Mesothelial cell of epicardium (in vitro differentiated cells): ENCODE results near the gene LRRC3. TPM values are rescaled to one million over a fixed set of nuclear protein-coding genes. Genes with fewer than 3 reads are reported as not detected.
A peak's percentile ranks its signal among the peaks of the same experiment; 100 is the strongest.

Source experiments
- DNase-seq, 2 experiments: peaks; one replicate each; pipeline ENCODE4 v3.0.0; 2021; ENCODE audit warnings: low spot score in 2 of 2; ENCODE audit not compliant: unreplicated experiment in 2 of 2
- H3K27ac Mint-ChIP-seq: 2 replicates; pipeline ENCODE4 v1.8.0; 2021; ENCODE audit warnings: mixed read lengths
- H3K27me3 Mint-ChIP-seq: 2 replicates; pipeline ENCODE4 v1.8.0; 2021; ENCODE audit warnings: low read depth, mixed read lengths
- H3K36me3 Mint-ChIP-seq: 2 replicates; pipeline ENCODE4 v1.8.0; 2021; ENCODE audit warnings: mixed read lengths
- H3K4me1 Mint-ChIP-seq: 2 replicates; pipeline ENCODE4 v1.8.0; 2021; ENCODE audit warnings: mixed read lengths
- H3K4me3 Mint-ChIP-seq: 2 replicates; pipeline ENCODE4 v1.8.0; 2021; ENCODE audit warnings: mild to moderate bottlenecking, moderate library complexity, mixed read lengths
- H3K9me3 Mint-ChIP-seq: 2 replicates; pipeline ENCODE4 v1.8.0; 2021; ENCODE audit warnings: mixed read lengths
- total RNA-seq: library from RNA; stranded (reverse); gene quantifications from 3 replicates; pipeline ENCODE4 v1.2.1, GENCODE V29; 2021
- TF ChIP-seq, protein P1 (sequence below): fragments of 200-600 bp; sonication (generic); IDR thresholded peaks from one replicate; pipeline ENCODE4 v1.5.0; 2021; ENCODE audit warnings: antibody characterized with exemption; ENCODE audit not compliant: unreplicated experiment

LRRC3 gene
- total RNA-seq, 1 donor from 2014 or later, result 11.8 TPM

DNA sequence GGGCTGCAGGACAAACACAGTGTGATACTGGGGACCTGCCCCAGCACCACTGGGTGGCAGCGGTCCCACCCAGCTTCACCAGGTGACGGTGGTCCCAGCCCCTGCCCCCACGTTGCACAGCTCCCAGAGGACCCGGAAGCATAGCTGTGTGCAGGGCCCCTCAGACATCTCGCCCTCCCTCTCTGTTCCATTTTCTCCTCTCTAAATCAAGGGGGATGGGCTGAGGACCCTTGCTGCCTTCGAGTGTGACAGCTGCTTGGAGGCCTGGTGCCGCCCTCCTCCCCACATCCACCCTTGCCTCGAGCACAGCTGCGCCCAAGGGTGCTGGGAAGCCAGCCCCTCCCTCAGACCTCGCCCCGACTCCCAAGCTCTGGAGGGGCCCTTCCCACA is 16.1 kb upstream of the LRRC3 start:
- no peaks in the 10 kb centered on the region for H3K36me3 Mint-ChIP-seq
- no peak overlapping the region for H3K27ac Mint-ChIP-seq
- no peaks in the 10 kb centered on the region for H3K4me1 Mint-ChIP-seq
- DNase-seq, result peak in 1 of 2 experiments; percentile 14
- no peaks in the 10 kb centered on the region for H3K9me3 Mint-ChIP-seq
- no peak overlapping the region for H3K4me3 Mint-ChIP-seq
- TF ChIP-seq, protein P1, sequence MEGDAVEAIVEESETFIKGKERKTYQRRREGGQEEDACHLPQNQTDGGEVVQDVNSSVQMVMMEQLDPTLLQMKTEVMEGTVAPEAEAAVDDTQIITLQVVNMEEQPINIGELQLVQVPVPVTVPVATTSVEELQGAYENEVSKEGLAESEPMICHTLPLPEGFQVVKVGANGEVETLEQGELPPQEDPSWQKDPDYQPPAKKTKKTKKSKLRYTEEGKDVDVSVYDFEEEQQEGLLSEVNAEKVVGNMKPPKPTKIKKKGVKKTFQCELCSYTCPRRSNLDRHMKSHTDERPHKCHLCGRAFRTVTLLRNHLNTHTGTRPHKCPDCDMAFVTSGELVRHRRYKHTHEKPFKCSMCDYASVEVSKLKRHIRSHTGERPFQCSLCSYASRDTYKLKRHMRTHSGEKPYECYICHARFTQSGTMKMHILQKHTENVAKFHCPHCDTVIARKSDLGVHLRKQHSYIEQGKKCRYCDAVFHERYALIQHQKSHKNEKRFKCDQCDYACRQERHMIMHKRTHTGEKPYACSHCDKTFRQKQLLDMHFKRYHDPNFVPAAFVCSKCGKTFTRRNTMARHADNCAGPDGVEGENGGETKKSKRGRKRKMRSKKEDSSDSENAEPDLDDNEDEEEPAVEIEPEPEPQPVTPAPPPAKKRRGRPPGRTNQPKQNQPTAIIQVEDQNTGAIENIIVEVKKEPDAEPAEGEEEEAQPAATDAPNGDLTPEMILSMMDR, result no peak
- H3K27me3 Mint-ChIP-seq, result no peaks in the 10 kb centered on the region

DNA sequence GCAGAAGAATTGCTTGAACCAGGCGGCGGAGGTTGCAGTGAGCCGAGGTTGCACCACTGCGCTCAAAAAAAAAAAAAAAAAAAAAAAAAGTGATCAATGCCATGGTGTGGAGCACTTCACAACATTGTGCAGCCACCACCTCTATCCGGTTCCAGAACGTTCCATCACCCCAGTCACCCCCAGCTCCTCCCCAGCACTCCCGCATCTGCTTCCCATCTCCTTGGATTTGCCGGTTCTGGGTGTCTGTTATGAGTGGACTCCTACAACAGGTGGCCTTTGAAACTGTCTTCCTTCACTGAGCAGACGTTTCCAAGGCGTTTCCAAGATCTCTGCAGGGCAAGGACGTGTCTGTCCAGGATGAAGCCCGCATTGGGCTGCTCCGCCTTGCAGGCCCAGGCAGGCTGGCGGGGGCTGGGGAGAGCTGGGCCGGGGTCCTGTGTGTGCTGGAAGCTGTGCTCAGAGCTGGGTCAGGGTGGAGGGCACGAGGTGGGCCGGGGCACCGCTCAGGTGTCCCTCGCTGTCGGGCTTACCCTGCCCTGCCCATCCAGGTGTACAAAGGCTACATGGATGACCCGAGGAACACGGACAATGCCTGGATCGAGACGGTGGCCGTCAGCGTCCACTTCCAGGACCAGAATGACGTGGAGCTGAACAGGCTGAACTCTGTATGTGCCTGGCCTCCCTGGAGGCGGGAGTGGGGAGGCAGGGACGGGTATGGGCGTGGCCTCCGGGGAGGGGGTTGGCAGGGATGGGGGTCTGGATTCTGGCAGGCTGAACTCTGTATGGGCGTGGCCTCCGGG is 14.9 kb upstream of the LRRC3 start:
- Mint-ChIP-seq H3K36me3 (no peaks in the 10 kb centered on the region), H3K27me3 (no peaks in the 10 kb centered on the region), H3K4me1 (peaks cover 7% of the 10 kb centered on the region), H3K4me3 (no peak overlapping the region), H3K27ac (no peak overlapping the region), H3K9me3 (no peaks in the 10 kb centered on the region)
- TF ChIP-seq, protein P1, result no peak
- peak in 1 of 2 experiments; percentile 10 for DNase-seq

DNA sequence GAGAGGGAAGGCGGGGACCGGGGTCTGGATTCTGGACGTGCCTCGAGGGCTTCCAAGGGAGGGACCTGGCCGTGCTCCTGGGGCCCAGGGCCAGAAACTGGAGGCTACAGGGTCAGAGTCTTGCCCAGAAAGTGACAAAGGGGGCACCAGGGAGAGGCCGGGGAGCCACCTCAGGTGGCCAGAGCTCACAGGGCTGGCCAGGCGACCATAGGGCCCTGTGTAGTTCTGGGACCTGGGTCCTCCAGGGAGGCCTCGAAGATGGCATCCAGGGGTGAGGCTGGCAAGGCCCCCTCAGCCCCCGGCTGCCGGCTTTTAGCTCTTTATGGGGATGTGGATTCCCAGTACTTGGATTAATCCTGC is 14.3 kb upstream of the LRRC3 start:
- no peaks in the 10 kb centered on the region for H3K9me3 Mint-ChIP-seq
- no peak overlapping the region for H3K27ac Mint-ChIP-seq
- peaks cover 8% of the 10 kb centered on the region for H3K4me1 Mint-ChIP-seq
- no peaks in the 10 kb centered on the region for H3K27me3 Mint-ChIP-seq
- DNase-seq, result peak in 1 of 2 experiments; percentile 14
- H3K4me3 Mint-ChIP-seq, result no peak overlapping the region
- H3K36me3 Mint-ChIP-seq, result no peaks in the 10 kb centered on the region
- TF ChIP-seq, protein P1, result no peak

DNA sequence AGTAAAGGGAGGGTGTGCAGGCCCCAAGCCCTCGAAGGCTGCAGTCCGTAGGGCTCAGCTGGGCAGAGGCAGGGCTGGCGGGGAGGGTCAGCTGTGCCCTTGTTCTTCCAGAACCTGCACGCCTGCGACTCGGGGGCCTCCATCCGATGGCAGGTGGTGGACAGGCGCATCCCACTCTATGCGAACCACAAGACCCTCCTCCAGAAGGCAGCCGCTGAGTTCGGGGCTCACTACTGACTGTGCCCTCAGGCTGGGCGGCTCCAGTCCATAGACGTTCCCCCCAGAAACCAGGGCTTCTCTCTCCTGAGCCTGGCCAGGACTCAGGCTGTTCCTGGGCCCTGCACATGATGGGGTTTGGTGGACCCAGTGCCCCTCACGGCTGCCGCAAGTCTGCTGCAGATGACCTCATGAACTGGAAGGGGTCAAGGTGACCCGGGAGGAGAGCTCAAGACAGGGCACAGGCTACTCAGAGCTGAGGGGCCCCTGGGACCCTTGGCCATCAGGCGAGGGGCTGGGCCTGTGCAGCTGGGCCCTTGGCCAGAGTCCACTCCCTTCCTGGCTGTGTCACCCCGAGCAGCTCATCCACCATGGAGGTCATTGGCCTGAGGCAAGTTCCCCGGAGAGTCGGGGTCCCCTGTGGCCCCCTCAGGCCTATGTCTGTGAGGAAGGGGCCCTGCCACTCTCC is 13.6 kb upstream of the LRRC3 start:
- H3K4me3 Mint-ChIP-seq, result no peak overlapping the region
- TF ChIP-seq, protein P1, result no peak

DNA sequence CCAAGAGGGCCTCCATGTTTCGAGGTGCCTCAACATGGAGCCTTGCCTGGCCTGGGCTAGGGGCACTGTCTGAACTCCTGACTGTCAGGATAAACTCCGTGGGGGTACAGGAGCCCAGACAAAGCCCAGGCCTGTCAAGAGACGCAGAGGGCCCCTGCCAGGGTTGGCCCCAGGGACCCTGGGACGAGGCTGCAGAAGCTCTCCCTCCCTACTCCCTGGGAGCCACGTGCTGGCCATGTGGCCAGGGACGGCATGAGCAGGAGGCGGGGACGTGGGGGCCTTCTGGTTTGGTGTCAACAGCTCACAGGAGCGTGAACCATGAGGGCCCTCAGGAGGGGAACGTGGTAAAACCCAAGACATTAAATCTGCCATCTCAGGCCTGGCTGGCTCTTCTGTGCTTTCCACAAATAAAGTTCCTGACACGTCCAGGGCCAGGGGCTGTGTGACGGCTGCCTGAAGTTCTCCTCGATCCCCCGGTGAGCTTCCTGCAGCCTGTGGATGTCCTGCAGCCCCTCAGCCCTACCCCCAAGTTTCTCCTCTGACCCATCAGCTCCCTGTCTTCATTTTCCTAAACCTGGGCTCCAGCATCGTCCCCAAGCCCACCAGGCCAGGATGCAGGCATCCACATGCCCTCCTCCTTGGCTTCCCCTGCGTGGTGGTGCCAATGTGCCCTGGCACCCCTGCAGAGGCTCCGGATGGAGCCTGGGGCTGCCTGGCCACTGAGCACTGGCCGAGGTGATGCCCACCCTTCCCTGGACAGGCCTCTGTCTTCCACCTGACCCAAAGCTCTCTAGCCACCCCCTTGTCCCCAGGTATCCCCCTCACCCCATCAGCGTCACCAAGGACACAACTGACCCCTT is 12.8 kb upstream of the LRRC3 start:
- DNase-seq, result peak in 1 of 2 experiments; percentile 11
- TF ChIP-seq, protein P1, result no peak
- no peaks in the 10 kb centered on the region for H3K9me3 Mint-ChIP-seq

More for the DNA sequence above, 13.6 kb upstream of the LRRC3 start:
- Mint-ChIP-seq H3K9me3 (no peaks in the 10 kb centered on the region), H3K27ac (no peak overlapping the region), H3K36me3 (no peaks in the 10 kb centered on the region), H3K27me3 (no peaks in the 10 kb centered on the region), H3K4me1 (peaks cover 8% of the 10 kb centered on the region)
- peak in 1 of 2 experiments; percentile 13 for DNase-seq

More for the DNA sequence above, 12.8 kb upstream of the LRRC3 start:
- Mint-ChIP-seq H3K27me3 (no peaks in the 10 kb centered on the region), H3K4me3 (no peak overlapping the region), H3K4me1 (peaks cover 8% of the 10 kb centered on the region), H3K27ac (no peak overlapping the region), H3K36me3 (no peaks in the 10 kb centered on the region)
